PFSK-1 (cell line): ENCODE data around the gene NEK2.

ENCODE experiments used
- FOXP2 ChIP-seq: optimal IDR thresholded peaks from 2 replicates; pipeline ENCODE3; 2011; ENCODE audit warnings: borderline replicate concordance, control low read depth, inconsistent platforms; ENCODE audit not compliant: insufficient read depth; ENCODE audit errors: extremely low read length, extremely low read depth
- POLR2AphosphoS5 ChIP-seq: IDR thresholded peaks from 2 replicates; pipeline ENCODE4 v1.6.1; 2012; ENCODE audit warnings: low read depth, mild to moderate bottlenecking, control low read depth, low read length, moderate library complexity
- REST ChIP-seq, 2 experiments: IDR thresholded peaks; 2 replicates each; pipeline versions ENCODE4 v1.6.1 to v1.8.0; 2011 to 2012; ENCODE audit warnings: low read depth in 2 of 2, low read length in 2 of 2, control low read depth in 1 of 2, inconsistent platforms in 1 of 2, mild to moderate bottlenecking in 1 of 2, moderate library complexity in 1 of 2; ENCODE audit not compliant: insufficient read depth in 1 of 2
- SIN3A ChIP-seq: IDR thresholded peaks from 2 replicates; pipeline ENCODE4 v1.6.1; 2012; ENCODE audit warnings: mild to moderate bottlenecking, low read length, moderate library complexity, borderline replicate concordance; ENCODE audit not compliant: insufficient read depth
- TAF1 ChIP-seq: IDR thresholded peaks from 2 replicates; pipeline ENCODE4 v1.6.1; 2012; ENCODE audit warnings: low read length, control low read depth, borderline replicate concordance; ENCODE audit not compliant: insufficient read depth

Gene NEK2

GRCh38 chr1:211684331-211684730 lies 8.9 kb upstream of the NEK2 start:
- TF ChIP-seq SIN3A, result no peak
- TF ChIP-seq POLR2AphosphoS5, result no peak
- TF ChIP-seq REST (IDR thresholded peaks at IDR 0.05; ENCODE audit: insufficient read depth in 1 of 2, low read depth in 2 of 2, low read length in 2 of 2), result no peak
- TF ChIP-seq FOXP2, result no peak
- TF ChIP-seq TAF1, result no peak

GRCh38 chr1:211683396-211684297 lies 8.2 kb upstream of the NEK2 start:
- TF ChIP-seq REST (IDR thresholded peaks at IDR 0.05; ENCODE audit: insufficient read depth in 1 of 2, low read depth in 2 of 2, low read length in 2 of 2) (no peak), SIN3A (no peak), FOXP2 (no peak)

GRCh38 chr1:211680752-211681327 lies 5.4 kb upstream of the NEK2 start:
- no peak for TF ChIP-seq SIN3A
- no peak for TF ChIP-seq REST (IDR thresholded peaks at IDR 0.05; ENCODE audit: insufficient read depth in 1 of 2, low read depth in 2 of 2, low read length in 2 of 2)
- no peak for TF ChIP-seq POLR2AphosphoS5
- no peak for TF ChIP-seq FOXP2
- TF ChIP-seq TAF1, result no peak

- no peak for TF ChIP-seq FOXP2
- no peak for TF ChIP-seq TAF1
- TF ChIP-seq REST (IDR thresholded peaks at IDR 0.05; ENCODE audit: insufficient read depth in 1 of 2, low read depth in 2 of 2, low read length in 2 of 2), result no peak
- TF ChIP-seq SIN3A, result no peak
- no peak for TF ChIP-seq POLR2AphosphoS5
These were observed 2.2 kb upstream of the NEK2 start for GRCh38 chr1:211677659-211678058.
